ENCODE results near the gene ATP2B3.

Gene ATP2B3

DNA sequence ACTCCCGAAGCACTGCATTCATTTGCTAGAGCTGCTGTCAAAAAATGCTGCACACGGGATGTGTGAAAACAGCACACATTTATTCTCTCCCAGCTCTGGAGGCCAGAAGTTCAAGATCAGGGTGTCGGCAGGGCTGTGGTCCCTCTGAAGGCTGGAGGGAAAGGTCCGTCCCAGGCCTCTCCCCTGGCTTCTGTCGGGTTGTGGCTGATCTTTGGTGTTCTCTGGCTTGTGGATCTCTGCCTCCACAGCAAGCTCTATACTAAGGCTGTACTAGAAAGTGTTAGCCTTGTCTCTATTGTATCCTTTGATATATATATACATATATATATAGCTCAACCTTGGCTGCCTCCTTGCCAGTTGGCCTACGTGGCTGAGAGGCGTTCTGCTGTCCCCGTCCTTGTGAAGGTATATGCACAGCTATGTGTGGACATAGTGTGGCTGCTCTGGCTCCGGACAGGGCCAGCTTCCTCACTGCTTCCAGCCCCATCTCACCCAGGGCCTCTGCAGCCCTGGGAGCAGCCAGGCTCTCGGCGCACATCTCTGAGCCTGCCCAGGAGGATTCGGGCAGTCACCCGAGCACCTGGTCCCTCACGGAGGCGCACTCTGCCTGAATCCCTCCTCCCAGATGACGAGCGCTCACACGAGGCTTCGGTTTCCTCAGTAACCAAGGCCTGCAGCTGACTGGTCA, 114.6 kb downstream of the ATP2B3 start:
- DNase-seq (ENCODE audit: low read depth in 2 of 2, low spot score in 1 of 2) = no peak
